ENCODE data around the gene F8. TPM values are rescaled to one million over a fixed set of nuclear protein-coding genes. Genes with fewer than 3 reads are reported as not detected.

F8 gene
- total and polyA plus RNA-seq, 2 donors from 2014 or later: 15.1 to 41.3 TPM

DNA sequence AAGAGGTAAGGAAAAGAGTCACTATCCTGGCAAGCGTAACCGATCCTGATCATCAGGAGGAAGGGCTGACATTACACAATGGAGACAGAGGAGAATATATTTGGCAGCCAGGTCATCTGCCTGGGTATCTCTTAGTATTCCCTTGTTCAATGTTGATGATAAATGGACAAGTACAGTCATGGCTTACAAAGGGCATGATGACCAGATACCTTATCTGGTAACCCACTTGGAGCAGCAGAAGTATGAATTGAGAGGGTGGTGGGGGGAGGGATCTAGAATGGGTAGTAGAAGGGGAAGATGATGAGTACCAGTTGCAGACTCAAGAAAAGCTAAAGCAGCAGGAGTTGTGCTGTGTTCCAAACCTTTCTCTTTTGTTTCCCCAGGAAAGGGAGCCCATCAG is 17.3 kb downstream of the F8 start:
- no peak for DNase-seq
- no peaks in the 10 kb centered on the region for H3K9me3 ChIP-seq (ENCODE audit: control insufficient read depth in 2 of 3, insufficient read depth in 1 of 3, low read length in 3 of 3)
- no peak overlapping the region for H3K9ac ChIP-seq (ENCODE audit: low read length in 3 of 3)
- H3K4me3 ChIP-seq (ENCODE audit: low read length in 3 of 3): no peak overlapping the region
- intact Hi-C loops (cut with DNase I): no loop called here
- no peak overlapping the region for H3K27ac ChIP-seq (ENCODE audit: low read depth in 2 of 2, low read length in 2 of 2)
- TF ChIP-seq, protein P1, sequence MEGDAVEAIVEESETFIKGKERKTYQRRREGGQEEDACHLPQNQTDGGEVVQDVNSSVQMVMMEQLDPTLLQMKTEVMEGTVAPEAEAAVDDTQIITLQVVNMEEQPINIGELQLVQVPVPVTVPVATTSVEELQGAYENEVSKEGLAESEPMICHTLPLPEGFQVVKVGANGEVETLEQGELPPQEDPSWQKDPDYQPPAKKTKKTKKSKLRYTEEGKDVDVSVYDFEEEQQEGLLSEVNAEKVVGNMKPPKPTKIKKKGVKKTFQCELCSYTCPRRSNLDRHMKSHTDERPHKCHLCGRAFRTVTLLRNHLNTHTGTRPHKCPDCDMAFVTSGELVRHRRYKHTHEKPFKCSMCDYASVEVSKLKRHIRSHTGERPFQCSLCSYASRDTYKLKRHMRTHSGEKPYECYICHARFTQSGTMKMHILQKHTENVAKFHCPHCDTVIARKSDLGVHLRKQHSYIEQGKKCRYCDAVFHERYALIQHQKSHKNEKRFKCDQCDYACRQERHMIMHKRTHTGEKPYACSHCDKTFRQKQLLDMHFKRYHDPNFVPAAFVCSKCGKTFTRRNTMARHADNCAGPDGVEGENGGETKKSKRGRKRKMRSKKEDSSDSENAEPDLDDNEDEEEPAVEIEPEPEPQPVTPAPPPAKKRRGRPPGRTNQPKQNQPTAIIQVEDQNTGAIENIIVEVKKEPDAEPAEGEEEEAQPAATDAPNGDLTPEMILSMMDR (IDR thresholded peaks at IDR 0.05; ENCODE audit: borderline replicate concordance, extremely low read depth, insufficient read depth): no peak
- no peak for FAIRE-seq
- H3K36me3 ChIP-seq (ENCODE audit: control insufficient read depth in 2 of 3, insufficient read depth in 3 of 3, low read length in 3 of 3): no peaks in the 10 kb centered on the region
- peaks cover 0 to 3% (median 0%) of the 10 kb centered on the region in 3 donors for H3K4me1 ChIP-seq (ENCODE audit: control insufficient read depth in 2 of 3, insufficient read depth in 2 of 3, low read depth in 1 of 3, low read length in 3 of 3)
- no peaks in the 10 kb centered on the region for H3K27me3 ChIP-seq (ENCODE audit: control insufficient read depth, insufficient read depth, low read length)

DNA sequence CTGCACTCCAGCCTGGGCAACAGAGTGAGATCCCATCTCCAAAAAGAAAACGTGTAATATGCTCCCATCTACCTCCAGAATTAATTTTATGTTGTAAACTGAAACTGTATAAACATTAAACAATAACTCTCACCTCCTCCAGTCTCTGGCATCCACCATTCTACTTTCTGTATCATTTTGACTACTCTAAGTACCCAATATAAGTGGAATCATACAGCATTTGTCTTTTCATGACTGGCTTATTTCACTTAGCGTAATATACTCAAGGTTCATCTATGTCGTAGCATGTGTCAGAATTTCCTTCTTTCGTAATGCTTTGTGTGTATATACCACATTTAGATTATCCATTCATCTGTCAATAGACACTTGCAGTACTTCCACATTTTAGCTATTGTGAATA is 20.6 kb downstream of the F8 start:
- no peak overlapping the region for H3K4me3 ChIP-seq (ENCODE audit: low read length in 3 of 3)
- H3K36me3 ChIP-seq (ENCODE audit: control insufficient read depth in 2 of 3, insufficient read depth in 3 of 3, low read length in 3 of 3): no peaks in the 10 kb centered on the region
- no peak overlapping the region for H3K27ac ChIP-seq (ENCODE audit: low read depth in 2 of 2, low read length in 2 of 2)
- intact Hi-C loops (cut with DNase I): no loop called here
- H3K27me3 ChIP-seq (ENCODE audit: control insufficient read depth, insufficient read depth, low read length): no peaks in the 10 kb centered on the region
- FAIRE-seq: no peak
- no peaks in the 10 kb centered on the region for H3K9me3 ChIP-seq (ENCODE audit: control insufficient read depth in 2 of 3, insufficient read depth in 1 of 3, low read length in 3 of 3)
- no peak overlapping the region for H3K9ac ChIP-seq (ENCODE audit: low read length in 3 of 3)
- TF ChIP-seq, protein P1 (IDR thresholded peaks at IDR 0.05; ENCODE audit: borderline replicate concordance, extremely low read depth, insufficient read depth): no peak
- DNase-seq: no peak
- H3K4me1 ChIP-seq (ENCODE audit: control insufficient read depth in 2 of 3, insufficient read depth in 2 of 3, low read depth in 1 of 3, low read length in 3 of 3): no peaks in the 10 kb centered on the region

DNA sequence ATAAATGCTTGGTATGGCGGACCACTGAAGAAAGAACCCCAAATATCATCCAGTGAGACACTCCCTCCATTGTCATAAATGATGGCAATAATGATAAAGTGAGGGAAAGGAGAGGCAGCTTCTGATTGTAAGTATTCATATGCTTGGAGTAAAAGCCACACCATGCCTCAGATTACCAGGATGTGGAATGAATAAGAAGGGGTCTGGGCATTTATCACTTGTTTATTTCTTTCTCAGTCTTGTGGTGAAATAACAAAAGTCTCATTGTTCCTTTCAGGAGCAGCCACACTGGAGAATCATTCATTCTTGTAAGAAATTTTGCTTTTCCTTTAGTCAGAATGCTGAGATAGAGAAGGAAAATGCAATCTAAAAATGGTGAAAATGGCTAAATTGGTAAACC is 21.7 kb downstream of the F8 start:
- Histone ChIP-seq H3K4me1 (ENCODE audit: control insufficient read depth in 2 of 3, insufficient read depth in 2 of 3, low read depth in 1 of 3, low read length in 3 of 3) (no peaks in the 10 kb centered on the region), H3K4me3 (ENCODE audit: low read length in 3 of 3) (no peak overlapping the region), H3K27me3 (ENCODE audit: control insufficient read depth, insufficient read depth, low read length) (no peaks in the 10 kb centered on the region), H3K9ac (ENCODE audit: low read length in 3 of 3) (no peak overlapping the region), H3K9me3 (ENCODE audit: control insufficient read depth in 2 of 3, insufficient read depth in 1 of 3, low read length in 3 of 3) (no peaks in the 10 kb centered on the region), H3K36me3 (ENCODE audit: control insufficient read depth in 2 of 3, insufficient read depth in 3 of 3, low read length in 3 of 3) (no peaks in the 10 kb centered on the region), H3K27ac (ENCODE audit: low read depth in 2 of 2, low read length in 2 of 2) (no peak overlapping the region)
- DNase-seq: no peak
- TF ChIP-seq, protein P1 (IDR thresholded peaks at IDR 0.05; ENCODE audit: borderline replicate concordance, extremely low read depth, insufficient read depth): no peak
- no peak for FAIRE-seq
- intact Hi-C loops (cut with DNase I): no loop called here

DNA sequence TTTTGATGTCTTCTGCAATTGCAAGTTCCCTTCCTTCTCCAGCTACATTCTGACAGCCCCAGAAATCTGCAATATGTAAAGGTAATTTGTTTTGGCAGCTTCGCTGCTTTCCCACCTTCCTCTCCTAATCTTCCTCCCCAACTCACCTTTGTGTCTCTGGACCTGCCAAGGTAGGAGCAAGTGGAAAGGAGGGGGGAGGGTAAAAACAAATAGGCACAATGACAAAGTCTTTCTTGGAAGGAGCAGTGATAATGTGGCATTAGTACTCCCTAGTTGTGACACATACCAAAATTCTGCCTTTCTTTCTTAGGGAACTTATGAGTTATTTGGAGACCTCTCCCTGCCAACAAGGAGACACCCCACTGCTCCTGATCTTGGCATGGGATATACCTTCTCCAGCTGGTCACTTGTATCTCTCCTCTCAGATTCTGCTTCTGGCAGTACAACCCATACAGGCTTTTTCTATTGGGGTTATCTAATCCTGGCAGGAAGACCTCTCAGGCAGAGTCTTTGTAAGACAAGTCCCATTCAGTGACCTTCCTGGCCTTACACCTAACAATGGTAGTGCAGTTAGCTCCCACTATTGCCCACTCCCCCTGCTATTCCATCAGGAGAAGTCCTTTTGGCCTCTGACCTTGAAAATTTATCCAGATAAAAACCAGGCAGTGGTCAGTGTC is 24.2 kb downstream of the F8 start:
- no peak overlapping the region for H3K4me3 ChIP-seq (ENCODE audit: low read length in 3 of 3)
- intact Hi-C loops (cut with DNase I): no loop called here
- no peak for FAIRE-seq

More for the DNA sequence above, 24.2 kb downstream of the F8 start:
- TF ChIP-seq, protein P1 (IDR thresholded peaks at IDR 0.05; ENCODE audit: borderline replicate concordance, extremely low read depth, insufficient read depth): no peak
- no peaks in the 10 kb centered on the region for H3K4me1 ChIP-seq (ENCODE audit: control insufficient read depth in 2 of 3, insufficient read depth in 2 of 3, low read depth in 1 of 3, low read length in 3 of 3)
- H3K9me3 ChIP-seq (ENCODE audit: control insufficient read depth in 2 of 3, insufficient read depth in 1 of 3, low read length in 3 of 3): no peaks in the 10 kb centered on the region
- no peak overlapping the region for H3K27ac ChIP-seq (ENCODE audit: low read depth in 2 of 2, low read length in 2 of 2)
- H3K36me3 ChIP-seq (ENCODE audit: control insufficient read depth in 2 of 3, insufficient read depth in 3 of 3, low read length in 3 of 3): no peaks in the 10 kb centered on the region
- no peaks in the 10 kb centered on the region for H3K27me3 ChIP-seq (ENCODE audit: control insufficient read depth, insufficient read depth, low read length)
- DNase-seq: no peak
- no peak overlapping the region for H3K9ac ChIP-seq (ENCODE audit: low read length in 3 of 3)

Measured in kidney (tissue), 14 donors.